ENCODE measurements around the gene GNPAT.

Gene GNPAT

GRCh38 chr1:231240883-231241735 lies at the start of gene GNPAT:
TSS of gene GNPAT (plus strand) at chr1:231241212. CDS start at chr1:231241379, 167 bp downstream.
- peak within 1 kb of the TSS; percentile 84 for H3K4me3 ChIP-seq (ENCODE audit: low read depth, low read length)

GRCh38 chr1:231192620-231193163 lies 48.3 kb upstream of the GNPAT start:
- no peak overlapping the region for H3K4me3 ChIP-seq (ENCODE audit: low read depth, low read length)

DNA sequence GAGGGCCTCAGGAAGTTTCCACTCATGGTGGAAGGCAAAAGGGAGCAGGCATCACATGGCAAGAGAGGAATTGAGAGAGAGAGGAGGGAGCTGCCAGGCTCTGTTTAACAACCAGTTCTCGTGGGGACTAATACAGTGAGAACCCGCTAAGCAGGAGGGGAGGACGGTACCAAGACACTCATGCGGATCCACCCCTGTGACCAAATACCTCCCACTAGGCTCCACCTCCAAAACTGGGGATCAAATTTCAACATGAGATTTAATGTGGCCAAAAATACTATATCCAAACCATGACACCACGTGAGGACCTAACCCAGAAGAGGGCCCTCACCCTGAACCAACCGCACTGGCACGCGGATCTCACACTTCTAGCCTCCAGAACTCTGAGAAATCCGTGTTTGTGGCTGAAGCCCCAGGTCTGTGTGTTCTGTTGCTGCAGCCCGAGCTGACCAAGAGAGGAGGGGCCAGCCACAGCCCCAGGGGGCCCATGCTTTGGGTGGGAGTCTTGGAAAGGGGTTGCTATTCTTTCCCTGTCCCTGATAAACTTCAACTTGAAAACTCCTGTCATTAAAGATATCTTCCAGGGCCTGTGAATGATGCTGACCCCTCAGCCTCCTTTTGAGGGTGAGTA lies 47.2 kb upstream of the GNPAT start:
- no peak overlapping the region for H3K4me3 ChIP-seq (ENCODE audit: low read depth, low read length)

- no peak overlapping the region for H3K4me3 ChIP-seq (ENCODE audit: low read depth, low read length)
Measured at GRCh38 chr1:231194476-231194842, 46.6 kb upstream of the GNPAT start.

- H3K4me3 ChIP-seq (ENCODE audit: low read depth, low read length): no peak overlapping the region
Measured at GRCh38 chr1:231194843-231195516, 46.0 kb upstream of the GNPAT start.

GRCh38 chr1:231196307-231196706 lies 44.7 kb upstream of the GNPAT start:
- H3K4me3 ChIP-seq (ENCODE audit: low read depth, low read length): no peak overlapping the region

DNA sequence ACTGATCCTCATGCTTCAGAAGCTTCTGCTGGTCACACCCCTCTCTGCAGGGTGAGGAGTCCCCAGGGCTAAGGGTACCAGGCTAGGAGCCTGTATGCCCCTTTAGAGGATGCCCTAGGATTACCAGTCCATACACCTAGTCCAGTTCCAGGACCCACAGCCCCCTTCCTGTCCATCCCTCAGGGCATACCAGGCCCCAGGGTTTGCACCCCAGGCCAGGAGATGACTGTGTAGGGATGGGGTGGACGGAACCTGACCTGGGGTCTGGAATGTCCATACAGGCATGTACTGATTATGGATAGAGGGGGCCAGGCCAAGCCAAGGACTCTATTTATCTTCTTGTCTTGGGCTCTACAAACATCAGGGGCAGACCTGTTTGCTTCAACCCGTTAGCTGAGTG lies 44.3 kb upstream of the GNPAT start:
- H3K4me3 ChIP-seq (ENCODE audit: low read depth, low read length): no peak overlapping the region

DNA sequence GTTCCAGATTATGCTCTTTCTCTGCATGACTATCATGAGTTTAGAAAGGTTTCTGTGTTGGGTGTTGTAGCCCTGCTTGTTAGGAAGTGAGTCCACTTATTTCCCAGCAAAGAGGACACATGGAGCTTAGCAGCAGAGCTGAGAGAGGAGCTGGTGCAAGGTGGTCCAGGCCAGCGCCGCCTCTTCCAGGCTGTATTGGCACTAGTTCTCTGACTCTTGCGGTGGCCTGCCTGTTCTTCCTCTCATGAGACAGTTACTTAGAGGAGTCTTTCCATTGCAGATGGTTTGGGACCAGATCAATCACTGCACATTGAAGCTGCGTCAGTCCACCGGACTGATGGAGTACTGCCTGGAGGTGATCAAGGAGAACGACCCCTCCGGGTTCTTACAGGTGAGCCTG lies 41.1 kb upstream of the GNPAT start:
- H3K4me3 ChIP-seq (ENCODE audit: low read depth, low read length): no peak overlapping the region

DNA sequence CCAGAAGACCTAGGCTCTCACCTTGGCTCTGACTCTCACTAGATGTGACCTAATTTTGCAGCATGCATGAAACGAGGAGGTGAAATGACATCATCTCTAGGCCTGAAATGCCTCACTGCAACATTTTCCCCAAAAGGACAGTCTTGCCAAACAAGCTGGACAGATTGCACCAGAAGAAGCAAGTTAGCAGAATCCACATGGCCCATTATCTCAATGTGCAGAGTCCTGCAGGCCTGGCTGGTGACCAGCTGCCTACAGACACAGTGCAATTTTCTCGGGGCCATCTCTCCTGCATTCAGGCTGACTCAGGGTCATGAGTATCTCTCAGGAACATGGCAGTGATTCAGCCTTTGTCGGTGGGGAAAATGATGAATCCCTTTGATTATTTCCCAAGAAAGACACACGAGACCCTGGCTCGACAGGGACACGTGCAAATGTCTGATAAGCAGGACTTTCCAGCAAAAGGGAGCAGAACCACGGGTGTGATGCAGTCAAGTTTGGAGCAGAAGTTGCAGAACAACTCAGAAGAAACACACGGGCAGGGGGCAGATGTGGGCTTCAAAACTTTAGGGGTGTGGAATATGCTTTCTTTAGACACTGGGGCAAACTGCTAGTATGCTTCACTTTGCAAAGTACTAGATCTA lies 40.5 kb upstream of the GNPAT start:
- H3K4me3 ChIP-seq (ENCODE audit: low read depth, low read length): no peak overlapping the region

DNA sequence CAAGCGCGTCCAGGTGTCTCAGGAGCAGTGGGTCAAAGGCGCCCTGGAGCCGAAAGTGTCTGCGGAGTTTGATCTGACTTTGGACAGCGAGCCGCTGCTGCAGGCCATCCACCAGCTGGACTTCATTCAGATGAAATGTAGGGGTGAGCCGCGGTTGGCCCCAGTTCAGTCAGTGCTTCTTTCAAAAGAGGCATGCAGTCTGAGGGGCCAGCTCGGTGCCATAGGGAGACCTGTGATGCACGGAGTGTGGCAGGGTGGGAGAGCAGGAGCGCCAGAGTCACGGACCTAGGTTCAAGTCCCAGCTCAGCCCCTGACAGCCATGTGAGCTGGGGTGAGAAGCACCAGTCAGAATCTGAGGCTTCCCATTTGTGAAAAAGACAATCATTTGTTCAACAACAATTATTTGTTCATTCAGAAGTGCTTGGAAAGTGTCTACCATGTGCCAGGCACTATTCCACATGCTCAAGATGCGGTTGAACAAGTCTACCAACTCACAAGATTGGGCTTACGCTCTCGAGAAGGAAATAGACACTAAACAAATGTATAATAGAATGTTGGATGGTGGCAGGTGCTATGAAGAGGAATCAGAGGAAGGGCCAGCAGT lies 39.5 kb upstream of the GNPAT start:
- H3K4me3 ChIP-seq (ENCODE audit: low read depth, low read length): no peak overlapping the region

- no peak overlapping the region for H3K4me3 ChIP-seq (ENCODE audit: low read depth, low read length)
Measured at GRCh38 chr1:231201979-231202633, 38.9 kb upstream of the GNPAT start.

GRCh38 chr1:231203259-231204057 lies 37.6 kb upstream of the GNPAT start:
- no peak overlapping the region for H3K4me3 ChIP-seq (ENCODE audit: low read depth, low read length)

GRCh38 chr1:231206856-231207255 lies 34.2 kb upstream of the GNPAT start:
- no peak overlapping the region for H3K4me3 ChIP-seq (ENCODE audit: low read depth, low read length)

DNA sequence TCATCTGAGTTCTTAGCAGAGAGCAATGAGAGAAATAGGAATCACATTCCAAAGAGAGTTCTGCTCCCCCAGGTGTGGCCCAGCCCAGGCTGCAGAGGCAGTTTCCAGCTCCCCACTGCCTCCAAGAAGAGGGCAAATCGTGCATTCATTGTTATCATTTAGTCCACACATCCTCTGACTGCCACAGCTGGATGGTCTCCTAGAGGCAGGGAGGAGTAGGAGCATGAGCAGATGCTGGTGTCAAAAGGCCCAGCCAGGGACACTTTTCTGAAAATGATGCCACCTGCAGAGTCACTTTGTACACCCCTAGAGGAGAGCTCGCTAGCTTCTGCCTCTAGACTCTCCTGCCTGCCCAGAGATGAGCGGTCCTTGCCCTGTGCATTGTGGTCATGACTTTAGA lies 33.6 kb upstream of the GNPAT start:
- no peak overlapping the region for H3K4me3 ChIP-seq (ENCODE audit: low read depth, low read length)

- no peak overlapping the region for H3K4me3 ChIP-seq (ENCODE audit: low read depth, low read length)
Measured at GRCh38 chr1:231208980-231209379, 32.0 kb upstream of the GNPAT start.

GRCh38 chr1:231209531-231209930 lies 31.5 kb upstream of the GNPAT start:
- no peak overlapping the region for H3K4me3 ChIP-seq (ENCODE audit: low read depth, low read length)

- no peak overlapping the region for H3K4me3 ChIP-seq (ENCODE audit: low read depth, low read length)
Measured at GRCh38 chr1:231210126-231210525, 30.9 kb upstream of the GNPAT start.

GRCh38 chr1:231211005-231211857 lies 29.8 kb upstream of the GNPAT start:
- no peak overlapping the region for H3K4me3 ChIP-seq (ENCODE audit: low read depth, low read length)

Measured in iPS-11a (cell line).